HFF-Myc (cell line): ENCODE data around the gene NPAS2.

Experiments
- DNase-seq: peaks from one replicate; pipeline ENCODE4 v3.0.0-alpha.2; 2011; ENCODE audit warnings: low read depth; ENCODE audit errors: extremely low read depth
- H3K4me3 ChIP-seq: replicated peaks from 2 replicates; pipeline ENCODE4 v1.5.1; 2011; ENCODE audit warnings: low read depth, mild to moderate bottlenecking, control low read depth, low read length
- TF ChIP-seq, protein P1 (sequence below): IDR thresholded peaks from 2 replicates; pipeline ENCODE4 v1.5.1; 2012; ENCODE audit warnings: mild to moderate bottlenecking, low read depth, low read length, control low read depth; ENCODE audit errors: missing control alignments

The NPAS2 gene

DNA sequence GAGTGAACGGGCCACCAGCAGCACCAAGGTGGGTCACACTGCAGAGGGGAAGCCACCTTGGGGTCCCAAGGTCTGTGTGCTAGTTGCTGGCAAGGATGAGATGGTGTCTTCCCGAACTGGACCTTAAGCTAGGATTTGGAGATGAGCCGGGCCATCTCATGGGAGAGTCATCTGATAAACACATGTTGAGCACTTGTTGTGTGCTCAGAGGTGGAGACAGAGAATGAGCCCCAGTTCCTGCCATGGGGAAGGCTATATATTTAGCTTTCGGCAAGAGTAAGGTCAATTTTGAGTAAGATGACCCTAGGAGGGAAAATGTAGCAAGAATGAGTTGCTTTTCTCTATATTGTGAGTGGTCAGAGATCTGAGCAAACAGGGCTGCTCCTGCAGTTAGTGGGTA is 140.7 kb downstream of the NPAS2 start:
- no peak for DNase-seq
- TF ChIP-seq, protein P1, sequence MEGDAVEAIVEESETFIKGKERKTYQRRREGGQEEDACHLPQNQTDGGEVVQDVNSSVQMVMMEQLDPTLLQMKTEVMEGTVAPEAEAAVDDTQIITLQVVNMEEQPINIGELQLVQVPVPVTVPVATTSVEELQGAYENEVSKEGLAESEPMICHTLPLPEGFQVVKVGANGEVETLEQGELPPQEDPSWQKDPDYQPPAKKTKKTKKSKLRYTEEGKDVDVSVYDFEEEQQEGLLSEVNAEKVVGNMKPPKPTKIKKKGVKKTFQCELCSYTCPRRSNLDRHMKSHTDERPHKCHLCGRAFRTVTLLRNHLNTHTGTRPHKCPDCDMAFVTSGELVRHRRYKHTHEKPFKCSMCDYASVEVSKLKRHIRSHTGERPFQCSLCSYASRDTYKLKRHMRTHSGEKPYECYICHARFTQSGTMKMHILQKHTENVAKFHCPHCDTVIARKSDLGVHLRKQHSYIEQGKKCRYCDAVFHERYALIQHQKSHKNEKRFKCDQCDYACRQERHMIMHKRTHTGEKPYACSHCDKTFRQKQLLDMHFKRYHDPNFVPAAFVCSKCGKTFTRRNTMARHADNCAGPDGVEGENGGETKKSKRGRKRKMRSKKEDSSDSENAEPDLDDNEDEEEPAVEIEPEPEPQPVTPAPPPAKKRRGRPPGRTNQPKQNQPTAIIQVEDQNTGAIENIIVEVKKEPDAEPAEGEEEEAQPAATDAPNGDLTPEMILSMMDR = no peak
- H3K4me3 ChIP-seq = no peak overlapping the region

DNA sequence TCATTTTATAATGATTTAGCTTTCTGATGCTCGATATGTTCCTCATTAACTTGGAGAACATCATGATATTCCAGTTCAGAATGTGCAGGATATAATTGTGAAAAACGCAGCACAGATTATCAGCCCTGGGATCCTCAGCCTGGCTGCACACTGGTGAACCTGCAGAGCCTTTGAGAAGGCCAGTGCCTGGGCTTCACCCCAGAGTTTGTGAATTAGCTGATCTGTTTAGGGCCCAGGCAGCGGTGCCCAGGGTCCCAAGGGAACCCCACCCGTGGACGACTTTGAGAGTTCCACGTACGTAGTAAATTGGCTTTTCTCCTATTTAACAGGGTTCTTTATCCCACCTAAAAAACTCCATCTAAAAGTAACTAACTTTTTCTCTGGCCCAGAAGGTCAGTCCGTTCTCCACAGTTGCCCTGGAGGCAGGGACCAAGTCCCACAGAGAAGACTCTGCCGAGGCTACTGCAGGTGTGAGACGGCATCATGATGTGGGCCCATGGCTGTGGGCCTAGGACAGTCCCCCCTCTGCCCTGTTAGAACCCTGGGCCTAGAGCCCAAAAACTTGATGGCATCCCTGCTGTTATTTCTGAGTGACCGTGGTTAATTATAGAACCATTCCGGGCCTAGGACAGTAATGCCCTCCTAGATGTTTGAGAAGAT is 142.6 kb downstream of the NPAS2 start:
- no peak for DNase-seq
- TF ChIP-seq, protein P1 = no peak
- H3K4me3 ChIP-seq = no peak overlapping the region

DNA sequence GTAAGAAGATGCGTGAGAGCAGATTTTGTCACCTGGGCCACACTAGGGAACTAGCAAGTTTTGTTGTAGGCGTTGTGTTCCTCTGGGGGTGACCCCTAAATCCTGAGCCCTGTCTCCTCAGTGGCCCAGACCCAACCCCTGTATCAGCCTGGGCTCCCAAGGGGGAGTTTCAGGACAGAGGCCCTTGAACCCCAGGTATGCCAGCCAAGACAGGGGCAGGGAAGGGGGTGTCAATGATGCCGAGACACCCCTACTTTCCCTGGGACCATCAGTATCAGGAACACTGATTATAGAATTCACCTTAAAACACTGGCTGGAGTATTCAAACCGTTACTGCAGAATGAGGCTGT is 143.1 kb downstream of the NPAS2 start:
- no peak for DNase-seq
- no peak overlapping the region for H3K4me3 ChIP-seq
- TF ChIP-seq, protein P1 = no peak

DNA sequence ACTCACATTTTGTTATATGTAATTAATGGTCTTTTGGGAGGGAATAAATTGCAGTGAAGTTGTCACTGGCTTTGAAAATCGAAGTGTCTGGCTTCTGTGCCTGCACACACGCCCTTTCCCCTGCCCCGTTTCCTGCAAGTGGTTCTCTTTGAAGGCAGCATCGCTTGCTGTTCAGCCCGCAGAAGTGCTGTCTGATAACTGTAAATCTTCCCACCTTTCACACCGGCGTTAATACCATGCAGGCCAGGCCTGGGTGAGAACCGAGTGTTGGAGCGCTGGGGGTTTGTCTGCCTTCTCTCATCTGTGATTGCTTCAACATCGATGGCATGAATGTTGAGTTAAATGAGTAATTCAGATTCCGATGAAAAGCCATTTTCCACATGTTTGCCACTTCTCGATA is 144.3 kb downstream of the NPAS2 start:
- no peak overlapping the region for H3K4me3 ChIP-seq
- TF ChIP-seq, protein P1 = no peak
- no peak for DNase-seq

DNA sequence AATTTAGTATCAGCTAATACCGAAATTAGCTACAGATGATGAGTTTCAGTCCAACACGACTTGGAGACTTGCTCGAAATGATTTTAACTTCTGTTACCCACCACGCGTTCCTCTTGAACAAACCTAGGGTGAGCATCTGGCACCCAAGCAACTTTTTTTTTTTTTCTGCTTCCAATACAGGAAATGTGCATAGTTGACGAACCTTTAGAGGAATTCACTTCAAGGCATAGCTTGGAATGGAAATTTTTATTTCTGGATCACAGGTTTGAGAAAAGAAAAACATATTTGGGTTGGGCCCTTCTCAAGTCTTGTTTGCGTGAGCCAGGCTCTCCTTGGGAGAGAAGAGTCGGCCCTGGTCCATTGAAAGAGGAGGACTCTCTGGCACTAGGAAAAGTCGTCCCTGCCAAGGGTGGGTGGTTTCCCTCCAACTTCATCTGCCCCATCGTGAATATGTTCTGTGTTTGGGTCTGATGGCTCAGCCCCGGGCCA is 144.8 kb downstream of the NPAS2 start:
- TF ChIP-seq, protein P1 = no peak
- DNase-seq = no peak
- H3K4me3 ChIP-seq = no peak overlapping the region

DNA sequence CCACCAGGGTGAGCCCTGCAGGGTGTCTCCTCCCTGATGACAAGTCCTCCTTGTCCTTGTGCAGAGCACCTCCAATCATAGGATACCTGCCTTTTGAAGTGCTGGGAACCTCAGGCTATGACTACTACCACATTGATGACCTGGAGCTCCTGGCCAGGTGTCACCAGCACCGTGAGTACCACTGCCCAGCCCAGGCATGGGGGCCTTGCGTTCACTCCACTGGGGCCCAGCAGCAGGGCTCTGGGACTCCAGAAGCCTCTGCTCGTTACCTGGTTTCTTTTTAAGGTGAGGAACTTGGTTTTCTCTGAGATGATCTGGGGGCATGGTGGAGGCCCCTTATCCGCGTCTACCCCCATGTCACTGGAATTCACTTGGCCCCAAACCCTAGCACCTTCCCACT is 145.7 kb downstream of the NPAS2 start:
- no peak overlapping the region for H3K4me3 ChIP-seq
- no peak for DNase-seq
- TF ChIP-seq, protein P1 = no peak

DNA sequence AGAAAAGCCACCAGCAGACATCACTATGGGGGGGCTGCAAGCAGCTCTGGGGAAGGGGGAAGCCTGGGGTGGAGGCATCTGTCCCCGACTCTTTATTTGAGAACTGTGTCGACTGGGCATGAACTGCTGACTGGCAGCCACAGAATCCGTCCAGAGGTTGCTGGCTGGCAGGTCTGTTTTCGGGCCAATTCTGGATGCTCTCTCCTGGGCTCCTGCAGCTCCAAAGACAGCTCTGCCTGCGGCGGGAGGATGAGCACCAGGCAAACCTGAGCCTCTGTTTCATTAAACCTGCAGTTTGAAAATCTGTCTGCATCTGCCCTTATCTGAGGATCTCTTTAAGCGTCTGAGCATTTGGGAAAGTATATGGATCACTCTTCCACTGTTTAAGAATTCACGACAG is 147.8 kb downstream of the NPAS2 start:
- TF ChIP-seq, protein P1 = no peak
- H3K4me3 ChIP-seq = no peak overlapping the region
- DNase-seq = no peak
